Transverse colon (tissue), 4 donors: ENCODE data around the gene NEDD4L.

Source experiments
- CTCF ChIP-seq, 5 experiments: fragments of 200-600 bp in 3 of 5; fragments of 450-650 bp in 2 of 5; sonication (generic) in 3 of 5; IDR thresholded peaks; 1 replicate in 2 of 5; 2 replicates in 3 of 5; pipeline ENCODE4 v1.5.1; 2016 to 2017; ENCODE audit warnings: antibody characterized with exemption in 5 of 5, inconsistent platforms in 3 of 5, mild to moderate bottlenecking in 2 of 5, moderate library complexity in 1 of 5
- POLR2AphosphoS5 ChIP-seq, 3 donors: sonication (generic); formaldehyde crosslinking; IDR thresholded peaks; one replicate each; pipeline ENCODE4 v1.6.1; 2016; ENCODE audit warnings: antibody characterized with exemption in 3 of 3

GRCh38 chr18:58355243-58355642, 311.2 kb downstream of the NEDD4L start:
- no peak for TF ChIP-seq POLR2AphosphoS5 (IDR thresholded peaks at IDR 0.05)
- TF ChIP-seq CTCF (IDR thresholded peaks at IDR 0.05) = no peak
